DLD1 (cell line): ENCODE results near the gene CLCN4.

Source experiments
- in situ Hi-C: cut with HindIII; loops from 2 replicates; pipeline ENCODE4 v1.10.0; 2017; ENCODE audit warnings: low sequenced_read_pairs

The CLCN4 gene

DNA sequence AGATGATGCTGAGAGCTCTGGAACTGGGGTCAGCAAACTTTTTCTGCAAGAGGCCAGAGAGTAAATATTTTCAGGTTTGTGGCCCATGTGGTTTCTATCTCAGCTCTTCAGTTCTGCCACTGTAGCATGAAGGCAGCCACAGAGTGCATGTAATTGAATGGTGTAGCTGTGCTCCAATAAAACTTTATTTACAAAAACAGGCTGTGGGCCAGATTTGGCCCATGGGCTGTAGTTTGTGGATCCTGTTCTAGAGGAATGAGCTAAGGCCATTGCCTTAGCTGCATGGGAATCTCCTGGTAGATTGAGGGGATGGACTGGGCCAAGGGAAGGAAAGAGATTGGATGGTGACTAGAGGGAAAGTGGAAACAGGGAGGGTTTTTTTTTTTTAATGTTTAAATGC is 36.8 kb downstream of the CLCN4 start:
- in situ Hi-C loops, result no loop called here

DNA sequence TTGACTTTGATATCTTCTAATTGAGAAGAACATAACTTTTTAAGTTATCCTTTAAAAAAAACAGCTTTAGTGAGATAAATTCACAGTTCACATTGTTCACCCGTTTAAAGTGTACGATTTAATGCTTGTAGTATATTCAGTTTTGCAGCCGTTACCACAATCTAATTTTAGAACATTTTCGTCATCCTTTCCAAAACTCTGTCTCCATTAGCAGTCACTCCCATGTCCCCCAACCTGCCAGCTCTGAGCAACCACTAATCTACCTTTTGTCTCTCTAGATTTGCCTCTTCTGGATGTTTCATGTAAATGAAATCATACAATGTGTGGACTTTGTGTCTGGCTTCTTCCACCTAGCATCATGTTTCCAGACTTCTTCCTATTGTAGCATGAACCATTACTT is 38.6 kb downstream of the CLCN4 start:
- in situ Hi-C loops, result no loop called here

DNA sequence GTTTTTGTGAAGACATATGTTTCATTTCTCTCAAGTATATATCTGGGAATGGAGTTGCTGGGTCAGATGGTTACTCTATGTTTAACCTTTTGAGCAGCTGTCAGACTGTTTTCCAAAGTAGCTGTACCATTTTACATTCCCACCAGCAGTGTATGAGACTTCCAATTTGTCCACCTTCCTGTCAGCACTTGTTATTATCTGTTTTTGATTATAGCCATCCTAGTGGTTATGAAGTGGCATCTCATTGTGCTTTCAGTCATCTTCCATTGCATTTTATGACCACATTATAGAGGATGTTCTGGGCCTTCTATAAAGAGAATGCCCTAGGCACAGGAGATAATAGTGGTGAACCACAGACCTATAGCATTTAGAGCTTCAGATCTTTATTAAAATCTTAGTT is 39.2 kb downstream of the CLCN4 start:
- in situ Hi-C loops, result no loop called here

GRCh38 chrX:10197279-10198210 is 40.8 kb downstream of the CLCN4 start:
- in situ Hi-C loops, result no loop called here

- in situ Hi-C loops, result no loop called here
Measured at GRCh38 chrX:10198254-10198653, 41.5 kb downstream of the CLCN4 start.

GRCh38 chrX:10199212-10199611 is 42.4 kb downstream of the CLCN4 start:
- in situ Hi-C loops, result no loop called here

DNA sequence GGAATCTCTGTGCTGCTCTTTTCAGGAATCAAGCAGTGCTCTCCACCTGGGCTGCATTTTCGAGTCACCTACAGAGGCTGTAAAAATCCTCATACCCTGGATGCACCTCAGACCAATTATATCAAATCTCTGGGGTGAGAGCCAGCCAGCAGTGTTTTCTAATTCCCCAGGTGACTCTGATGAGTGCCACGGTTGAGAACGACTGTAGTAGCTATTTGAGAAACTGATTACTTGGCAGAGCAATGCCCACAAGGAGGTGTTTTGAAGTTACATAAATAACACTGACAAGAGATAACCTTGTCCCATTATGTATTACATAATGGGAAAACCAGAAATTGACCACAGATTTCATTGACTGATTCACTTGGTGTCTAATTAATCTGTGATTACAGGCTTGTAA is 46.8 kb downstream of the CLCN4 start:
- in situ Hi-C loops, result no loop called here

GRCh38 chrX:10206317-10206716 is 49.5 kb downstream of the CLCN4 start:
- in situ Hi-C loops, result no loop called here

GRCh38 chrX:10208281-10208856 is 51.6 kb downstream of the CLCN4 start:
- in situ Hi-C loops, result no loop called here

DNA sequence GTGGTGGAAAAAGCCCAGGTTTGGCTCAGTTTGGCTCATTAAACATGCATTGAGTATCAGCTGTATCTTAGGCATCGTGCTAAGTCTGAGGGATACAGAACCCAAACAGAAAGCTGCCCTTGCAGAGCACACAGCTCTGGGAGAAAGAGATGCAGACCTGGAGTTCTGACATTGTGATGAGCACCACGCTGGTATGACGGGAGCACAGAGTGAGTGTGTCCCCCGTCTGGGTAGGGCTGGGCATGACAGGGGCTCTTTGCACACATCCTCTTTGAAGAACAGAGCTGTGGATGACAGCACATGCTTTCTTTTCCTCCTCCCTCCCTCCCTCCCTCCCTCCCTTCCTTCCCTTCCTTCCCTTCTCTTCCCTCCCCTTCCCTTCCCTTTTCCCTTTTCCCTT is 52.2 kb downstream of the CLCN4 start:
- in situ Hi-C loops, result no loop called here

GRCh38 chrX:10212395-10212794 is 55.6 kb downstream of the CLCN4 start:
- in situ Hi-C loops, result no loop called here

DNA sequence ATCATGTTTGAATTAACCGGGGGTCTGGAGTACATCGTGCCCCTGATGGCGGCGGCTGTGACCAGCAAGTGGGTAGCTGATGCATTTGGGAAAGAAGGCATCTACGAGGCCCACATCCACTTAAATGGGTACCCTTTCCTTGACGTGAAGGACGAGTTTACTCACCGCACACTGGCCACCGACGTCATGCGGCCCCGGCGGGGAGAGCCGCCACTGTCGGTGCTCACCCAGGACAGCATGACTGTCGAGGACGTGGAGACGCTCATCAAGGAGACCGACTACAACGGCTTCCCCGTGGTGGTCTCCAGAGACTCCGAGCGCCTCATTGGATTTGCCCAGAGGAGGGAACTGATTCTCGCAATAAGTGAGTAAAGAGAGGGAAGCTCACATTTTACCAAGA is 56.9 kb downstream of the CLCN4 start:
- in situ Hi-C loops, result no loop called here

GRCh38 chrX:10216208-10216607 is 59.4 kb downstream of the CLCN4 start:
- in situ Hi-C loops, result no loop called here

GRCh38 chrX:10217198-10217597 is 60.4 kb downstream of the CLCN4 start:
- in situ Hi-C loops, result no loop called here

DNA sequence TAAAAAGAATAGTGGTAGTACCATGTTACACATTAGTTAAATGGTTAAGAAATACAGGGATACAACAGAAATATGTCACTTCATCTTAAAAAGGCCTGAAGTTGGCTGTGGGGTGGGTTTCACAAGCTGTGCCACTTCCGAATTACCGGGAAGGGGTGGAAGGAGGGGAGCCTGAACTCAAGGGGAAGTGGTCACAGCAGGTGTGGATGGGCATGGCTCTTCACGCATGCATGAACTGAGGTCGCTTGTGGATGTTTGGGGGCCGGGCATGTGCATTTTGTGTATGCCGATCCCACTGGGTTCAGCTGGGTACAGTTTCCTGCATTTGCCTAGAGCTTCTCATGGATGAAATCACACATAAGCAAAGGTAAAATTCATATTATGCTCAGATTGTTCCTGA is 64.9 kb downstream of the CLCN4 start:
- in situ Hi-C loops, result no loop called here

DNA sequence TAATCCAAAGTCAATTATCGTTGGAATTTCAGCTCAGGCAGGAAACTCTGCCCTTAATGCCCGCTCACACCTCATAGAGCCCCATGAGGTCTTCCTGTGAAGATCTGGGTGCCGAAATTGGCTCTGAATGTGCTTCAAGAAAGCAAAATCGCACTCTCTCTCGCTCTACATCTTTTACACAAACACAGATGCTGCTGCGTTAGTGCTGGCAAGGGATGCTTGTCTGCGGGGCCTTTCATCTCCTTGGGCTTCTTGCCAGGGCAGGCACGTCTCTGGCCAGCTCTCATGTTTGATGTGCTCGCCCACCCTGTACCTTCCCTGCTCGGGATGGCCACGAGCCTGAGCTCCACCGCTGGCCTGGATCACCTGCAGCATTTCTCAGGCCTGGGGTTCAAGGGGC is 66.5 kb downstream of the CLCN4 start:
- in situ Hi-C loops, result no loop called here

DNA sequence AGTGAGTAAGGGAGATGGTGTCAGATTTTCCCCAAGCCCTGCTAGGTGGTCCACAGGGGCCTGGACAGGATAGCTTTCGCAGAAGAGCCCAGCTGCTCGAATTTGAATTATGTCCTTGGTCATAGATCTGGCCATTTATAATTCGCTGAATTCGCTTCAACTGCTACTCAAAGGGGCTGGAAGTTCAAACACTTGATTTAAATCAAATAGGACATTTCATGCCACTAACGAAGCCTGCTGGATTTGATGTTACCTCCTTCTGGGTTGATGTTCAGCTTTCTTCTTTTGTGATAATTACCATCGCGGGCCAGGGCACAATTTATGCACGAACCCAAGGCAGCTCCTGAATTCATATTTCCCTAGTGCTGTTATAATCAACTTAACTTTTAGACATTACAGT is 67.0 kb downstream of the CLCN4 start:
- in situ Hi-C loops, result no loop called here

DNA sequence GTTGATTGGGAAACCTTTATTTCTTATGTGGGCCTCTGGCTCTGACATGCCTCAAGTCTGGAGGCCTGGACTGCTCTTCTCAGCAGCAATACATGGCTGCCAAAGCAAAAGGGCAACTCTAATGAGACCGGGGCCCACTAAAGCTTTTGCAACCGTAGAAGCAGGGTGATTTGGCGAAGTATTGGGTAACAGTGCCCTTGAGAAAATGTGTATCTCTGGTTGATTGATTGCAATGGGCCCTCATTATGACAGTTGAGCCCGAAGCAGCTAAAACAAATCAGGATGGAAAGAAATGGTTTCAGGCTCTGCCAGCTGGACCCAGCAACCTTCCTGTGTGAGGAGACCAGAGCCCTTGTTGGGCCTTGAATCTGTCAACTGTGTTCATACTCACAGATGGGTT is 73.4 kb downstream of the CLCN4 start:
- in situ Hi-C loops, result no loop called here

DNA sequence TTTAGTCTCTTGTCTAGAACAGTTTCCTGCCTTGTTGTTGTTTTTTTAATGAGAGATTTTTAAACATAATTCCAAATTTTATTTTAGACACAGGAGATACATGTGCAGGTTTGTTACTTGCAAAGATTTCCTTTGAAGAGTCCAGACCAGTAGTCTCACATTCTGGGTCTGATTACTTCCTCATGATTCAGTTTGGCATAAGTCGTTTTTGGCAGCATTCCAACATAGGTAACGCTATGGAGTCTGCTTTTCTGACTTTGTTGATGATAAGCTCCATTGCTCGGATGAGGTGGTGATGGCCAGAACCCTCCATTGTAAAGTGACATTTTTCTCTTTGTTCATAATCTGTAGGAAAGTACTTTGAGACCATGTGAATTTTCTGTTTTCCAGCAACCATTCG is 74.7 kb downstream of the CLCN4 start:
- in situ Hi-C loops, result no loop called here

DNA sequence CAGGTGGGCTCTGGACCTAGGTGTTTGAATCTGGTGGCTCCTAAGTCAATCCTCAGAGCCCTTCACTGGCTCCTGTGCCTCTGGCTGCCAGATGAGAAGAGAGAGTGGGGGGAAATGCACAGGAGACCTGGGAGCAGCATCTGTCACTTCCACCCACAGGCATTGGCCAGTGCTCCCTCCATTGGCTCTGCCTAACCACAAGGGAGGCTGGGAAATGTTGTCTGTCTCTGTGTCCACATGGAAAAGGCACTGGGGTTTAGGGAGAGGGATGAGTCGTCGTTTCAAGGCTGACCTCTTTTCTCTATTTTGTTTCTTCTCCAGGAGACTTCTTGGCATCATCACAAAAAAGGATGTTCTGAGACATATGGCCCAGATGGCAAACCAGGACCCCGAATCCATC is 76.4 kb downstream of the CLCN4 start:
- in situ Hi-C loops, result no loop called here

GRCh38 chrX:10233696-10234095 is 76.9 kb downstream of the CLCN4 start:
- in situ Hi-C loops, result no loop called here

DNA sequence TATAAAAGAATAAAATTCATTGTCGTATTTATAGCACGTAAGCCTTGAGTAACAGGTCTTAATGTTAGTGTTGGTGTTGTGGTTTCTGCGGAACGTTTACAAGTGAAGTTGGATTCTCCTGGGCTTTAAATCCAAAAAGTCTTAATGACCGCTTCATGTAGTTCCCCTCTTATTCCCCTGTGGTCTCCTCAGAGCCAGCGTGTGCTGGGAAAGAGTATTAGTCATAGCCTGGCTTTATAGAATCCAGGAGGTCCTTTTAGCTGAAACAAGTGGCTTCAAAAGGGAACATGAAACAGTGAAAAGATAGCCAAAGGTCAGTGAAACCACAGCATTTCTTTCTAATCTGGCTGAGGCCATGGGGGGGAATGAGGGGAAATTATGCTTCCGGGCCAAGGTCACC is 79.1 kb downstream of the CLCN4 start:
- in situ Hi-C loops, result no loop called here

DNA sequence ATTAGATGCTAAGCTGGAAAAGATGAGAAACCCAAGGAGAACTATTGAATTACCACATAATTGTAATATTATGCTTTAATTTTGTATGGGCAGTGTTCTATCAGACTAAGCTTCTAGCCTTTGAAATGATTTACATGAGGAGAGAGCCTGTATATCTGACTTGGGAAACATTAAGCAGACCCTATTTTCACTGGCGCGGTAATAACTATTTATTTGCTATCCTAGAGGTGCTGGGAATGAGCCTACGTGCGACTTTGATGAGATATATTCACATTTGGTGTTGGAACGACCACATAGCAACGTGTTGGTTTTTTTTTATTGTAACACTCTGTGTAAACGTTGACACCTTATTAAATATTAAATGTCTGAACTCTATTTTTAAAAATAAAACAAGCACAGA is 80.5 kb downstream of the CLCN4 start:
- in situ Hi-C loops, result no loop called here
